T-helper 1 cell (primary cell): Measurements from ENCODE around the gene TRIM59.
A peak's percentile ranks its signal among the peaks of the same experiment; 100 is the strongest.
"Not testable (repeated sequence)": the region's sequence is repeated elsewhere in the genome, so short reads cannot be mapped to it uniquely, and the experiment has no call there.

ENCODE experiments used
- DNase-seq, 5 donors: peaks; one replicate each; pipeline ENCODE4 v3.0.0-alpha.2; 2012 to 2020

The TRIM59 gene

GRCh38 chr3:160454995-160455394 is 5.4 kb upstream of the TRIM59 start:
- DNase-seq, result no peak

DNA sequence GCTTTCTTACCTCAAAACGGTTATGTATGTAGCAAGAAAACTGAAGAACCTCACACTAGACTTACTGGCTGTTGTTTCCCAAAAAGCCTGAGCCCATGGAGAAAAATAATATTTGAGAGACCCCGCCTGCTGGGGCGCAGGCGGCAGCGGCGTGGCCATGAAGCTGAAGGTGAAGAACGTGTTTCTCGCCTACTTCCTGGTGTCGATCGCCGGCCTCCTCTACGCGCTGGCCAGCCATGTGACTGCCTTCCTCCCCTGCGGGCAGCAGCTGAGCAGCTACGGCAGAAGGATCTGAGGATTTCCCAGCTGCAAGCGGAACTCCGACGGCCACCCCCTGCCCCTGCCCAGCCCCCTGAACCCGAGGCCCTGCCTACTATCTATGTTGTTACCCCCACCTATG is 2.7 kb upstream of the TRIM59 start:
- not testable (repeated sequence) for DNase-seq

DNA sequence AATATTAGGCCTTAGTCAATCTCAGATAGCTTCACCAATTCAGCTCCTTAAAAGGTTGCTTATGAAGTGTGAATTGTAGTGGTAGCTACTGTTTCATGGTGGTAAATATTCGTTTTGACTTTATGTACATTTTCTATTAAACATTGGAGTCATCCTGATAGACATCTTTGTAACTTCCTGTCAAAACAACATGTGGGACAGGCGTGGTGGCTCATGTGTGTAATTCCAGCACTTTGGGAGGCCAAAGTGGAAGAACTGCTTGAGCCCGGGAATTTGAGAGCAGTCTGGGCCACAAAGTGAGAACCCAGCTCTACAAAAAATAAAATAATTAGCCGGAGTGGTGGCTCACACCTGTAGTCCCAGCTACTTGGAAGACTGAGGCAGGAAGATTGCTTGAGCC is 2.0 kb upstream of the TRIM59 start:
- DNase-seq, result no peak

- no peak for DNase-seq
These were observed 1.3 kb upstream of the TRIM59 start for GRCh38 chr3:160450846-160451245.

DNA sequence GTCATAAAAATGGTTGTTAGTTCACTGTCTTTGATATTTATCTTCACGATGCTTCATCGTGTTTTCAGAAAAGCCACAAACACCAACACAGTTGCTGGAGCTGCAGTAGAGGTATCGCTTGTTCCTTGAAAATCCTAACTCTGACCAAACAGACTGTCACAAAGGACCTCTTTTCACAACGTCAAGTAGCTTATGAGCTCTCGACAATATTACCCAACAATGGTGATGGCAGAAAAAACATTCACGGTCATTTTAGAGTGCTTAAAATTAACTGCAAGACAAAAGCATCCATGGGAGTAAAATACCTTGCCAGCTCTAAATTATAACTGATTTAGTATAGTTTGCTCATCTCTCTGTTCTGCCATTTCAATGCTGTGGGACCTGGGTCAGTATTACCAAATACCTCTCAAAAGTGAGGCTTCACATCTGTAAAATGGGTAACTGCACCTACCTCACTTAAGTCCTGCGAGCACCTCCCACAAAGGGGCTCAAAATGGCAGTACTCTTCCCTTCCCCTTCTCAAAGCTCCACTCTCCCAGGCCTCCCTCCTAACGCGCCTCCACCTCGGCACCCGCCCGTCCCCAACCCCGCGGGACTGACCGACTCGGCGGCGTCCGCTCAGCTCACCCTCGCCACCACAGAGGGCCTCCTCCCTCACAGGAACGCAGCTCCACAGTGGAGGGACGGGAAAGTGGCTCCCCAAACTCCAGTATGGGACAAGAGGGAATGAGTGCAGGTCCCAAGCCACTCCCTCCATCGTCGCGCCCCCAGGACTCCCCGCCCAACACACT is 546 bp downstream of the TRIM59 start:
- peak in 1 of 5 donors; percentile 48 for DNase-seq

DNA sequence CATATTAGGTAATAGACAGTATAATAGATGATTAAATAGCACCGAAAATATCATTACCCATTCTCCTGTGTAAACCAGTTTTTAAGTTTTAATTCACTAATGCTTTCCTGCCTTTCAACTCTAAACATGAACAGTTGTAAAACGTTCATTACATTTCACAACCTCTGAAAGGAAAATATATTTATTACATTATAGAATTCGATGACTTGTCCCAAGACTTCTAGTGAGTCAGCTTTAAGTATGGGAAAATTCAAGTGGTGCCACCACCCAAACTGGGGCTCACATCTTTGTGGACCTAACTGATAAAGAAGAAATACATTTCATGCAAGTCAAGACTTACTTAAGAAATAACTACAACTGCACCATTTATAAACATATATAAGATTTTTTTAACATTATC is 2.0 kb downstream of the TRIM59 start:
- no peak for DNase-seq

DNA sequence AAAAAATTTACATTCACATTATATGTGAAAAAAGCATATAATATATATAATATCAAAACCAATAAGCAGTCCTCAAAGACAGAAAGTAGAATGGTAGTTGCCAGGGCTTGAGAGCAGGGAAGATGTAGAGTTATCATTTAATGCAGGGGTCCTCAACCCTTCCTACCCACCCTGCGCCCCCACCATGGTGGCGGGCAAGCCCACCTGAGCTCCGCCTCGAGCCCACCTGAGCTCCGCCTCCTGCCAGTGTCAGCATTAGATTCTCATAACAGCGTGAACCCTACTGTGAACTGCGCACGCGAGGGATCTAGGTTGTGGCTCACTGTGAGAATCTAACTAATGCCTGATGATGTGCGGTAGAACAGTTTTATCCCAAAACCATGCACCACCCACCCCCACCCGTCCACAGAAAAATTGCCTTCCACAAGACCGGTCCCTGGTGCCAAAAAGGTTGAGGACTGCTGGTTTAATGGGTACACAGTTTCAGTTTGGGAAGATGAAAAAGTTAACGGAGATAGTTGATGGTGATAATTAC is 3.0 kb downstream of the TRIM59 start:
- DNase-seq, result no peak

GRCh38 chr3:160445854-160446253 is 3.7 kb downstream of the TRIM59 start:
- no peak for DNase-seq

- no peak for DNase-seq
These were observed 5.2 kb downstream of the TRIM59 start for GRCh38 chr3:160444411-160444810.

DNA sequence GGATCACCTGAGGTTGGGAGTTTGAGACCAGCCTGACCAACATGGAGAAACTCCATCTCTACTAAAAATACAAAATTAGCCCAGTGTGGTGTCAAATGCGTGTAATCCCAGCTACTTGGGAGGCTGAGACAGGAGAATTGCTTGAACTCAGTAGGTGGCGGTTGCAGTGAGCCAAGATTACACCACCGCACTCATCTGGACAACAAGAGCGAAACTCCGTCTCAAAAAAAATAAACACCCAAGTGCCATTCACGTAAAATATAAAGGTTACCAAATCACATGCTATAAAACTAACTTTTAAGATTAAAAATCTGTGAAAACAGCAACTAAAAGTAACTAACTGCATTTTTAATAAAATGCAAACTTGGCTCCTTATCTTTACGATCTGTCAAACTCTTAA is 8.9 kb downstream of the TRIM59 start:
- DNase-seq, result no peak

GRCh38 chr3:160437083-160437455 is 12.5 kb downstream of the TRIM59 start:
- DNase-seq, result no peak

GRCh38 chr3:160435747-160436146 is 13.8 kb downstream of the TRIM59 start:
- no peak for DNase-seq

GRCh38 chr3:160435095-160435494 is 14.5 kb downstream of the TRIM59 start:
- DNase-seq, result no peak

DNA sequence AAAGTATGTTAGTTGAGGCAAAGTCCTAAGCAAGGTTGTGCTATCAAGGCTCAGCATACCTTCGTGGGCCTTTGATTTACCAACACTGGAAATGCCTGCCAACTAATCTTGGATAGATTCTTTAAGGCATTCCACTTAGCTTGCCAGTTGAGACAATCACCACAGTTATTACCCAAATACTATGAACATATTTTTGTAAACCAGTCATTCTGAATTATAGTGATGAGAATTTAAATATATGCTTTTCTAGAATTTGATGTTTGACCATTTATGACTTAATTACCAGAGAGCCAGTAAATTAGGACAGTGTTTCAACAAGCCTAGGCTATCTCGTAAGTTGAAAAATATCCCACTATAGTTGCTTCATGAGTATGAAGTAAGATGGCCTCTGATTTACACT is 15.5 kb downstream of the TRIM59 start:
- DNase-seq, result no peak

- no peak for DNase-seq
These were observed 21.7 kb downstream of the TRIM59 start for GRCh38 chr3:160427832-160428424.

DNA sequence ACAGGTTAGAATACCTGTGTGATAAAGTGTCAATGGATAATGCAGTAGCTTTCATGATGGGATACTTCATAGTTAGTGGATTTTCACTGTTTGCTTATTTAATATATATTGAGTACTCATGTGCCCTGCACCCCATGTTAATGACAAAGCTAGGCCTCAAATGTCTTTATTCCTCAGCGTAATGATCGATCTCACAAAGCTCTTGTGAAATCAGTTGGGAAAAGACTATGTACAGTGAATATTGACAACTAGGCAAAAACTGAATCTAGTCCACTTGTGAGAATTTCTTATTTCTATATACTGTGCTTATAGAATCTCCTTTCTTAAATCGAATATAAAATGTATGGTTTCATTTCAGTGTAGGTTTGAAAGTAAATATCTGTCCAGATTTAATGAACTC is 32.3 kb downstream of the TRIM59 start:
- no peak for DNase-seq

DNA sequence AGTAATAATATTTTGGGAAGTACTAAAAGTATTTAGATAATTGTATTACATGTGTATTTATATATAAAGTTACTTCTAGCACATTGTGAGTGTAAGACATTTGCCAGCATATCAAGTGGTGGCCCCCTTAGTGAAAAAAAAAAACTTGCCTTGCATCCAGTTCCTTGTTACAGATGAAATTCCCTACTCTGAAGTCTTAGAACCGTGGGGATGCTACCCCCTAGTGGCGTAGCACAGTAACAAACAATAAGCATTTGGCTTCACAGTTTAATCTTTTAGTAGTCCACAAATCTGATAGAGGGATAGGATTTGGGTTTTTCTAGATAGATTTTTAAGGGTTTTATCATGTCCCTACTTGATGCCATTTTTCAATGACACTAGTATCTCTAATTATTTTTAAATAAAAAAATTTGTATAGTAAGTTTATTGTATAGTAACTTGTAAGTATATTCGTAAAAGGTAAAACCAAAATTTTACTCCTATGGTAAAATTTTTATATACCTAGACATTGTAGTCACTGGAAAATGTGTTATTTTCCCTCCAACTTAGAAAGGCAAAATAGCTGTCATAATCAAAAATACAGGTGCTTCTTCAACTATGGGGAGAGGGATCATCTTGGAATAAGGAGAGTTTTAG is 35.9 kb downstream of the TRIM59 start:
- DNase-seq, result peak; percentile 32 to 58 (median 54)

DNA sequence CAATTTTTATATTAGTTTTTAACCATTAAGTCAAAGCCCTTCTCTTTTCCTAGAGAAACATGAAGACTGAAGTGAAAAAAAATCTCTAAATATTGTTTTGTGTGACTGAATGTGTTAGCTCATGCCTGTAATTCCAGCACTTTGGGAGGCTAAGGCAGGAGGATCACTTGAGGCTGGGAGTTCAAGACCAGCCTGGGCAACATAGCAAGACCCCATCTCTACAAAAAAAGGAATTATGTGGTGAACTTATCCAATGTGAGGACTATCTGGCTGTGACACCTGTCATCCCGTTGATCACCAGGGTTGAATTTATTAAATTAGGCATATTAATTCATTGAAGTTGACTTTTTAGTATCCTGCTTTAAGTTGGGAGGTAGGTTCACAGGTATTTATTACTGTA is 37.1 kb downstream of the TRIM59 start:
- DNase-seq, result no peak

GRCh38 chr3:160409812-160410610 is 39.6 kb downstream of the TRIM59 start:
- no peak for DNase-seq

DNA sequence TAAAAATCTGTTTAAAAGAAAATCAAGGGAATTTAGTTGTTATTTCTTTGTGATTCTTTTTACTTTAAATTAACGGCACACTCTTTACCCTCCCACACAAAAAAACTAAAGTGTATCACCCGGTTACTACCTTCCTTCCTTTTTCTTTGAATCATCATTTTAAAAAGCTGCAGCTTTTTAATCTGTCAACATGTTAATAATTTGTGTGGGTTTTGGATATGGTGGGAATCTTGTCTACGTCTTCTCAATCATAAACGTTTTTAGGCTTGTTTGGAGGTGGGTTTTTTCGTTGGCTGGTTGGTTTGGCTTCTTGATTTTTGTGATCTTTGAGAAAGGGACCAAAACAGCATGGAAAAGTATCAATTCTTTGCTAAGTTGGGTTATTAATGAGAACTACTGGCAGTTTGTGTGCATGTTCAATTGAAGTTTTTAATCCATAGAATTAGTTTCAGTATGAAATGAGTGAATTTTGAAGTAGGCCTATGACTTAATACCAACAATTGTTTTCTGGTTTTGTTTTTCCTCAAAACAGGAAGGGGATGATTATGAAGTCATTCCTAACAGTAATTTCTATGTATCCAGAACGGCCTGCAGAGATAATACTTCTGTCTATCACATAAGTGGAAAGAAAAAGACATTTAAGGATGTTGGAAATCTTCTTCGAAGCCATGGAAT is 45.7 kb downstream of the TRIM59 start:
- DNase-seq, result no peak

- no peak for DNase-seq
These were observed 46.5 kb downstream of the TRIM59 start for GRCh38 chr3:160403028-160403545.
